Measurements from ENCODE around the gene FOXP1. TPM values are rescaled to one million over a fixed set of nuclear protein-coding genes. Genes with fewer than 3 reads are reported as not detected.

Gene FOXP1
- total RNA-seq, 1 donor from 2014 or later: 31.1 TPM

DNA sequence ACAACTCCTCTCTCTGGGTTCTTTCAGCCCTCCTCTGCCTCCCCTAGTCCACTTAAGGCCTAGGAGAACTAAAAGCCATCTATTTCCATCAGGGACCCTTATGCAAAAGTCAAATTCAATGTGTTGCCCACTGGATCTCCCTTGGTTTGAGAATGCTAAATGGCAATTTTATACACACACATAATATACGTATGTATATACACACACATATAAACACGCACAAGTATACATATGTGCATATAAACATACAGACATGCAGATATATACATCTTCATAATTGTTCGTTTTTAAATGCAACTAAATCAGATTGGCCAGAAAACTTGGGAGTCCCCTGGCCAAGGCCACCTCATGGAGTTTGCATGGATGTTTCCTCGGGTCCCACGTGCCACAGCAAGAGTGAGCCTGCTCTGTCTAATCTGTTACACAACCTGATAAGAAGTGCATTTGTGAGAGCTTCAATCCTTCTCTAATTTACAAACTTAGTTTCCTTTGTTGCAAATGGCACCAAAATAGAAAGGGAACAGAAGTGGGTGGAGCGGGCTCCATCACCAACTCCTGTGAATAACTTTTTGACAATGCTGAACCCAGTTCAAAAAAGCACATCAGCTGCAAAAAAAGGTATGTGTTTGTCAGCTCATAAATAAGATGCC is 84.2 kb downstream of the FOXP1 start:
- Mint-ChIP-seq H3K4me3 (ENCODE audit: unreplicated experiment) (no peak overlapping the region), H3K36me3 (ENCODE audit: unreplicated experiment) (no peaks in the 10 kb centered on the region), H3K4me1 (ENCODE audit: low read depth, unreplicated experiment) (peaks cover 13% of the 10 kb centered on the region), H3K9me3 (ENCODE audit: unreplicated experiment) (no peaks in the 10 kb centered on the region), H3K27ac (ENCODE audit: unreplicated experiment) (no peak overlapping the region), H3K27me3 (ENCODE audit: unreplicated experiment) (no peaks in the 10 kb centered on the region)
- DNase-seq: no peak
- TF ChIP-seq, protein P1, sequence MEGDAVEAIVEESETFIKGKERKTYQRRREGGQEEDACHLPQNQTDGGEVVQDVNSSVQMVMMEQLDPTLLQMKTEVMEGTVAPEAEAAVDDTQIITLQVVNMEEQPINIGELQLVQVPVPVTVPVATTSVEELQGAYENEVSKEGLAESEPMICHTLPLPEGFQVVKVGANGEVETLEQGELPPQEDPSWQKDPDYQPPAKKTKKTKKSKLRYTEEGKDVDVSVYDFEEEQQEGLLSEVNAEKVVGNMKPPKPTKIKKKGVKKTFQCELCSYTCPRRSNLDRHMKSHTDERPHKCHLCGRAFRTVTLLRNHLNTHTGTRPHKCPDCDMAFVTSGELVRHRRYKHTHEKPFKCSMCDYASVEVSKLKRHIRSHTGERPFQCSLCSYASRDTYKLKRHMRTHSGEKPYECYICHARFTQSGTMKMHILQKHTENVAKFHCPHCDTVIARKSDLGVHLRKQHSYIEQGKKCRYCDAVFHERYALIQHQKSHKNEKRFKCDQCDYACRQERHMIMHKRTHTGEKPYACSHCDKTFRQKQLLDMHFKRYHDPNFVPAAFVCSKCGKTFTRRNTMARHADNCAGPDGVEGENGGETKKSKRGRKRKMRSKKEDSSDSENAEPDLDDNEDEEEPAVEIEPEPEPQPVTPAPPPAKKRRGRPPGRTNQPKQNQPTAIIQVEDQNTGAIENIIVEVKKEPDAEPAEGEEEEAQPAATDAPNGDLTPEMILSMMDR (IDR thresholded peaks at IDR 0.05; ENCODE audit: partially characterized antibody, unreplicated experiment): no peak

DNA sequence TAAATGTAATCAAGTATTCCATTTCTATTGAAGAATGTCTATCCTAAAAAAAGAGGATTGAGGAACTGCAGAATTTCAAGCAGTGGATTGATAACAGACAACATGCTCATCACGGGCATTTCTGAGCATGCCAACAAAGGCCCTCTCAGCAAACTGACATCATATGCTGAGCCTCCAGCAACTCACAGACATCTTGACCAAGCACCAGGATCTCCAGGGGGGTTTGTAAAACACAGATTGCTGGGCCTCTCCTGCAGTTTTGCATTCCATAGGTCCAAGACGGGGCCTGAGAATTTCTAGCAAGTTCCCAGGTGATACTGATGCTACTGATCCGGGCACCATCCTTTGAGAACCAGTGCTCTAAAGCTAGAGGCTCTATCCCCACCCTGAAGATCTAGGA is 85.0 kb downstream of the FOXP1 start:
- H3K9me3 Mint-ChIP-seq (ENCODE audit: unreplicated experiment): no peaks in the 10 kb centered on the region
- no peaks in the 10 kb centered on the region for H3K36me3 Mint-ChIP-seq (ENCODE audit: unreplicated experiment)
- no peak for DNase-seq
- no peak overlapping the region for H3K27ac Mint-ChIP-seq (ENCODE audit: unreplicated experiment)
- H3K4me3 Mint-ChIP-seq (ENCODE audit: unreplicated experiment): no peak overlapping the region
- peaks cover 13% of the 10 kb centered on the region for H3K4me1 Mint-ChIP-seq (ENCODE audit: low read depth, unreplicated experiment)
- TF ChIP-seq, protein P1 (IDR thresholded peaks at IDR 0.05; ENCODE audit: partially characterized antibody, unreplicated experiment): no peak
- H3K27me3 Mint-ChIP-seq (ENCODE audit: unreplicated experiment): no peaks in the 10 kb centered on the region

DNA sequence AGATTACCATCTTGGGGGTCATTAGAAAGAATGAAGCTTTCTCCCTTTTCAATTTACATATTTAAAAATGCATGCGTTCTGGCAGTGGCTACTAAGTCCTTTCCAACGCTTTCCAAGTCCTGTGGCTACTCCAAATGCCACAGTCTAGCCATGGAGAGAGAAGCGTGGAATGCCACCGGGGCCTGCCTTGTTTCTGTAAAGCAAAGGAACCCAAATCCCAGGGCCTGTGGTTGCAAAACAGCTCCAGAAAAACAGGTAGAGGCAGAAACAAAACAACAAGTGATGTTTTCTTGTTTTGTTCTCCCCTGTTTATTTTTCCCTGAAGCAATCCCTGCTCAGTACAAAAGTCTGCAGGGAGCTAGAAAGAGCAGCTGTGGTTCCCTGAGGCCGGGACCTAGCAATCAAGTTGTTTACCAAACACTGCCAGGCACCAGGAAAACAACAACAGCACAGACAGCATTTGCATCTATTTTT is 85.5 kb downstream of the FOXP1 start:
- H3K4me1 Mint-ChIP-seq (ENCODE audit: low read depth, unreplicated experiment): peaks cover 13% of the 10 kb centered on the region
- TF ChIP-seq, protein P1 (IDR thresholded peaks at IDR 0.05; ENCODE audit: partially characterized antibody, unreplicated experiment): no peak

DNA sequence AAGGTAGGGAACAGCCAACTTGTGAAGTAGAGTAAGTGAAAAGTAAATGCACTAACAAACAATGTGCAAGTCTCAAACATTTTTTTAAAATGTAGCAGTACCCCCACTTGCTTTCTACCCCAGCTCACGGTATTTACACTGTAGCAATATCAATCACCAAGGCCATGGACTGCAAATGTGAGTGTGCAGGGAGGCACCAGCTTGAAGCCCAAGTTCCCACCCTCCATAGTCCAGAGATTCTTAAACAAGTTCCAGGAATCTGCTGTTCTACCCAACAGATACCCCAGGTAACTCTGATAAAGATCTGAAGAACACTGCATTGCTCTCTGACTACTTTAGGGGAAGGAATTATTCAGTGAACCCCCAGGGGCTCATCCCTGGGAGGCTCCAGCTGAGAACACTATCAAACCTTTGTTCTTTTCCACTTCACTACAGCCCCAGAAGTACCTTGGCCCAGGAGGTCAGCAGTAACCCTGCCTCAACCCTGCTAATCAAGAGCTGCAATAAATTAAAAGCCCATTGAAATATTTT is 86.1 kb downstream of the FOXP1 start:
- TF ChIP-seq, protein P1 (IDR thresholded peaks at IDR 0.05; ENCODE audit: partially characterized antibody, unreplicated experiment): no peak
- no peaks in the 10 kb centered on the region for H3K9me3 Mint-ChIP-seq (ENCODE audit: unreplicated experiment)
- no peak overlapping the region for H3K27ac Mint-ChIP-seq (ENCODE audit: unreplicated experiment)
- no peaks in the 10 kb centered on the region for H3K27me3 Mint-ChIP-seq (ENCODE audit: unreplicated experiment)
- H3K4me3 Mint-ChIP-seq (ENCODE audit: unreplicated experiment): no peak overlapping the region
- H3K36me3 Mint-ChIP-seq (ENCODE audit: unreplicated experiment): peaks cover 5% of the 10 kb centered on the region
- DNase-seq: no peak
- H3K4me1 Mint-ChIP-seq (ENCODE audit: low read depth, unreplicated experiment): peaks cover 10% of the 10 kb centered on the region

More for the DNA sequence above, 85.5 kb downstream of the FOXP1 start:
- Mint-ChIP-seq H3K36me3 (ENCODE audit: unreplicated experiment) (no peaks in the 10 kb centered on the region), H3K9me3 (ENCODE audit: unreplicated experiment) (no peaks in the 10 kb centered on the region), H3K27ac (ENCODE audit: unreplicated experiment) (no peak overlapping the region), H3K4me3 (ENCODE audit: unreplicated experiment) (no peak overlapping the region), H3K27me3 (ENCODE audit: unreplicated experiment) (no peaks in the 10 kb centered on the region)
- no peak for DNase-seq

Measured in glutamatergic neuron (in vitro differentiated cells).